Measurements from ENCODE around the gene ZNF526. TPM values are rescaled to one million over a fixed set of nuclear protein-coding genes. Genes with fewer than 3 reads are reported as not detected.

ZNF526 gene
- total RNA-seq, 1 donor from 2014 or later = 11.1 TPM

DNA sequence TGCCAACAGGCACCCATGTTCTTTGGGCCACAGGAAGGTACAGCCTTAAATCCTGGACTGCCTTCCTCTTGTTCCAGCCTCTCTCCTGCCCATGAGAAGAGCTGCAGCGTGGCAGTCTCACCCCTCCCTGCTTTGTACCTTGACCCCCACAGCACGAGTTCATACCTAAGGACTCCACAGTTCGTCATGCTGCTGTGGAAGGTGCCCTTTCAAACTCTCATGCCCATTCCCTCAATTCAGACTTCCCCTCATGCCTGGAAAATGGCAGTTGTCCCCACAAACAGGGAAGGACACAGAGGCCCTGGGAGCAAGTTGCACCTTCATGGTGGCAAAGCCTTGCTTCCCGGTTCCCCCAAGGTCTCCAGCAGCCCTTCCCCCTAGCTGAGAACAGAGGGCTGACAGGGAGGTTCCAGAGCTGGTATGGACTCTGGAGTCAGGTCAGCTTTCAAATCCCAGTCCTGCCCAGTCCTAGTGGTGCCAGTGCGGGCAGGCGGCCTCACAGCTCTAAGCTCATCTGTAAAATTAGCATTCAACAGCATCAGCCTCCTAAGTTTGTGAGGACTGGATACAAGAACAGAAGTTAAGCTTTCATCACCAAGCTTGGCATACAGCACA is 13.7 kb downstream of the ZNF526 start:
- FAIRE-seq = peak; percentile 40
- no peak for DNase-seq (ENCODE audit: low read depth)
- TF ChIP-seq, protein P1, sequence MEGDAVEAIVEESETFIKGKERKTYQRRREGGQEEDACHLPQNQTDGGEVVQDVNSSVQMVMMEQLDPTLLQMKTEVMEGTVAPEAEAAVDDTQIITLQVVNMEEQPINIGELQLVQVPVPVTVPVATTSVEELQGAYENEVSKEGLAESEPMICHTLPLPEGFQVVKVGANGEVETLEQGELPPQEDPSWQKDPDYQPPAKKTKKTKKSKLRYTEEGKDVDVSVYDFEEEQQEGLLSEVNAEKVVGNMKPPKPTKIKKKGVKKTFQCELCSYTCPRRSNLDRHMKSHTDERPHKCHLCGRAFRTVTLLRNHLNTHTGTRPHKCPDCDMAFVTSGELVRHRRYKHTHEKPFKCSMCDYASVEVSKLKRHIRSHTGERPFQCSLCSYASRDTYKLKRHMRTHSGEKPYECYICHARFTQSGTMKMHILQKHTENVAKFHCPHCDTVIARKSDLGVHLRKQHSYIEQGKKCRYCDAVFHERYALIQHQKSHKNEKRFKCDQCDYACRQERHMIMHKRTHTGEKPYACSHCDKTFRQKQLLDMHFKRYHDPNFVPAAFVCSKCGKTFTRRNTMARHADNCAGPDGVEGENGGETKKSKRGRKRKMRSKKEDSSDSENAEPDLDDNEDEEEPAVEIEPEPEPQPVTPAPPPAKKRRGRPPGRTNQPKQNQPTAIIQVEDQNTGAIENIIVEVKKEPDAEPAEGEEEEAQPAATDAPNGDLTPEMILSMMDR (IDR thresholded peaks at IDR 0.05; ENCODE audit: insufficient read depth, low read length, severe bottlenecking) = no peak
- Histone ChIP-seq H3K36me3 (ENCODE audit: control insufficient read depth, insufficient read depth, low read length) (peaks cover 26% of the 10 kb centered on the region), H3K27me3 (ENCODE audit: control insufficient read depth, insufficient read depth, low read length) (no peaks in the 10 kb centered on the region), H3K4me3 (ENCODE audit: low read depth, low read length) (no peak overlapping the region)

DNA sequence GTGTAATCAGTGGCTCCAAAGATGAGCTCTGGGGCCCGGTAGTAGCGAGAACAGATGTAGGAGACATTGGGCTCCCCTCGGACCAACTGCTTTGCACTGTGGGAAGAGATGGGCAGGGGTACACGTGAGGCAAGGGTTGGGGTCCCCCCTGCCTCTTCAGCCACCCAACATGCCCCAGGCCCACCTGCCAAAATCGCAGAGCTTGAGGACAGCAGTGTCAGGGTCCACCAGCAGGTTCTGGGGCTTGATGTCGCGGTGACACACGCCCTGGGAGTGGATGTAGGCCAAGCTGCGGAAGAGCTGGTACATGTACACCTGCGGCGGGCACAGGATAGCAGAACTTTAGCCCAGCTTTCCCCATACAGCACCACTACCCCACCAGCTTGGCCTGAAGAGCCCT is 14.3 kb downstream of the ZNF526 start:
- Histone ChIP-seq H3K4me3 (ENCODE audit: low read depth, low read length) (no peak overlapping the region), H3K27me3 (ENCODE audit: control insufficient read depth, insufficient read depth, low read length) (no peaks in the 10 kb centered on the region), H3K36me3 (ENCODE audit: control insufficient read depth, insufficient read depth, low read length) (peaks cover 25% of the 10 kb centered on the region)
- TF ChIP-seq, protein P1 (IDR thresholded peaks at IDR 0.05; ENCODE audit: insufficient read depth, low read length, severe bottlenecking) = no peak
- FAIRE-seq (no peak), DNase-seq (ENCODE audit: low read depth) (no peak)

DNA sequence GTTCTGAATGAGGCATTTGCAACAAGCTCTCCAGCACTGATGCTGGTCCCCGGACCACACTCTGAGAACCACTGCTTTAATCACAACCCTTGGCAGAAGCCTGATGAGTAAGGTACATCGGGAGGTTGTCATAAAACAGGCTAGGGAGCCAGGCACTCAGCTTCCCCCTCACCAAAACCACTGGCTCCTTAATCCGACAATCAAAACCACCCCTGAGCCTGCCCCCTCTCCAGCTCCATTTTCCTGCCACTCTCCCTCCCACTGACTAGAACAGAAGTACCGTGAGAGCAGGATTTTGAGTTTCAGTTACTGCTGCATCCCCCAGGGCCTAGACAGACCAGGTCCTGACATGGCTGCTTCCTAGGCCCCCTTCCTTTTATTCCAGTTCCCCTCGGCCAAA is 15.1 kb downstream of the ZNF526 start:
- FAIRE-seq (no peak), DNase-seq (ENCODE audit: low read depth) (no peak)
- Histone ChIP-seq H3K36me3 (ENCODE audit: control insufficient read depth, insufficient read depth, low read length) (peaks cover 25% of the 10 kb centered on the region), H3K27me3 (ENCODE audit: control insufficient read depth, insufficient read depth, low read length) (no peaks in the 10 kb centered on the region), H3K4me3 (ENCODE audit: low read depth, low read length) (no peak overlapping the region)
- TF ChIP-seq, protein P1 (IDR thresholded peaks at IDR 0.05; ENCODE audit: insufficient read depth, low read length, severe bottlenecking) = no peak

DNA sequence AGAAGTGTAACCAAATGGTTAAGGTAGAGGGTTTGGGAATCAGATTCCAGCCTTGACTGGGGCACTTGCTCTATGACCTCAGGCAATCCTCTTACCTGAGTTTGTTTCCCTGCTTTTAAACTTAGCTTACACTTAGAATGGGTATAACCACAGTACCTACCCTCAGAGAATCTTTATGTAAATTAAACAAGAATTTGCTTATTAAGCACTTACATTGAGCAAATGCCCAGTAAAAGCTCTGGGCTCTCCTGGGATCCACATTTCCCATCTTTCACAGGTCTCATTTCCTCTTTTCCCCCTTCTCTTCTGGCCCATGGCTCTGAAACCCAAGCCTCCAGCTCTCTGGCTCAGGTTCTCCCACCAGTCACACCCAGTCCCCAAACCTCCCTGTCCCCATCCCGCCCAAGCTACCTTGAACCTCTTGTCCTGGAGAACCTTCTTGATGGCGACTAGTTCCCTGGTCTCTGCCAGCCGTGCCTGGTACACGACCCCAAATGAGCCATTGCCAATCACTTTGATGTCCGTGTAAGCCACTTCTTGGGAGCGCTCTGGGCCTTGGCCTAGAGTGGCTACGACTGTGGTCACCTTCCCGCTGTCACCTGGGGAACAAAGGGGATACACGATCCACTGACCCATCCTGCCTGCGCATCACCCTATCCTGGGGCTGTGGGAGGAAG is 19.6 kb downstream of the ZNF526 start:
- DNase-seq (ENCODE audit: low read depth) (no peak), FAIRE-seq (no peak)
- peaks cover 11% of the 10 kb centered on the region for H3K36me3 ChIP-seq (ENCODE audit: control insufficient read depth, insufficient read depth, low read length)
- TF ChIP-seq, protein P1 (IDR thresholded peaks at IDR 0.05; ENCODE audit: insufficient read depth, low read length, severe bottlenecking) = no peak
- no peaks in the 10 kb centered on the region for H3K27me3 ChIP-seq (ENCODE audit: control insufficient read depth, insufficient read depth, low read length)
- no peak overlapping the region for H3K4me3 ChIP-seq (ENCODE audit: low read depth, low read length)

DNA sequence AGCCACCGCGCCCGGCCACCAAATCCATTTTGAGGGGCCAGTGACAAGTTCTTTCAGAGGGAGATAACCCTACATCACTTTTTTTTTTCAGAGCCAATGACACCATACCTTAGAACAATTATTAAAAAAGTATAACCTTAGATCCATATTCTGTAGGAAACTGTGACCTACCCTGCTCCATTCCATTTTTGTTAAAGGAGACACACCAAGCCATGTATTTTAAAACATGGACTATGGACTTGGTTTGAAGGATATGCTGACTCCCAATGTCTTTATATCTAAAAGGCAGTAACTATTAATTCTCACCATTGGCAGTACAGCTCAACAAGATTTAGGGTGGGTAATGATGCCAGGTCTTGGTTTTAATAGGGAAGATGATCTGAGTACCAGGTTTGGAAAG is 21.2 kb downstream of the ZNF526 start:
- DNase-seq (ENCODE audit: low read depth) (no peak), FAIRE-seq (no peak)
- Histone ChIP-seq H3K4me3 (ENCODE audit: low read depth, low read length) (peak overlapping the region; percentile 70), H3K27me3 (ENCODE audit: control insufficient read depth, insufficient read depth, low read length) (no peaks in the 10 kb centered on the region), H3K36me3 (ENCODE audit: control insufficient read depth, insufficient read depth, low read length) (peaks cover 8% of the 10 kb centered on the region)
- TF ChIP-seq, protein P1 (IDR thresholded peaks at IDR 0.05; ENCODE audit: insufficient read depth, low read length, severe bottlenecking) = no peak
